Measurements from ENCODE around the gene BIVM. TPM values are rescaled to one million over a fixed set of nuclear protein-coding genes. Genes with fewer than 3 reads are reported as not detected.
A peak's percentile ranks its signal among the peaks of the same experiment; 100 is the strongest.

The BIVM gene
- total RNA-seq, 3 donors from 2014 or later = 15.2 to 29.6 (median 27.2) TPM

DNA sequence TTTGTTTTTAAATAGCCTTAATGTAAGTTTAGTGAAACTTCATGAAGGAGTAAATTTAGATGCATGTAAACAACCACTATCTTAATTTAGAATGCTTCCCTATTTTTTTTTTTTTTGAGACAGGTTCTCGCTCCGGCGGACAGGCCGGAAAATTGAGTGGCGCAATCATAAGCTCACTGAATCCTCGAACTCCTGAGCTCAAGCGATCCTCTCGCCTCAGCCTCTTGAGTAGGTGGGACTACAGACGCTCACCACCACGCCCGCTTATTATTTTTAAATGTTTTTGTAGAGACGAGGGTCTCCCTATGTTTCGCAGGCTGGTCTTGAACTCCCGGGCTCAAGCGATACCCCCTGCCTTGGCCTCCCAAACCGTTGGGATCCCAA, 26.9 kb upstream of the BIVM start:
- H3K36me3 ChIP-seq = no peaks in the 10 kb centered on the region
- H3K27ac ChIP-seq = no peak overlapping the region
- intact Hi-C loops (cut with DNase I; ENCODE audit: low total_unique reads) = no loop called here
- no peaks in the 10 kb centered on the region for H3K27me3 ChIP-seq
- no peak for DNase-seq (ENCODE audit: low spot score in 2 of 2)
- TF ChIP-seq POLR2A (IDR thresholded peaks at IDR 0.05) (no peak), CTCF (IDR thresholded peaks at IDR 0.05) (no peak), POLR2AphosphoS5 (IDR thresholded peaks at IDR 0.05) (no peak)
- H3K4me3 ChIP-seq = no peak overlapping the region
- no peaks in the 10 kb centered on the region for H3K9me3 ChIP-seq
- H3K4me1 ChIP-seq = no peaks in the 10 kb centered on the region

DNA sequence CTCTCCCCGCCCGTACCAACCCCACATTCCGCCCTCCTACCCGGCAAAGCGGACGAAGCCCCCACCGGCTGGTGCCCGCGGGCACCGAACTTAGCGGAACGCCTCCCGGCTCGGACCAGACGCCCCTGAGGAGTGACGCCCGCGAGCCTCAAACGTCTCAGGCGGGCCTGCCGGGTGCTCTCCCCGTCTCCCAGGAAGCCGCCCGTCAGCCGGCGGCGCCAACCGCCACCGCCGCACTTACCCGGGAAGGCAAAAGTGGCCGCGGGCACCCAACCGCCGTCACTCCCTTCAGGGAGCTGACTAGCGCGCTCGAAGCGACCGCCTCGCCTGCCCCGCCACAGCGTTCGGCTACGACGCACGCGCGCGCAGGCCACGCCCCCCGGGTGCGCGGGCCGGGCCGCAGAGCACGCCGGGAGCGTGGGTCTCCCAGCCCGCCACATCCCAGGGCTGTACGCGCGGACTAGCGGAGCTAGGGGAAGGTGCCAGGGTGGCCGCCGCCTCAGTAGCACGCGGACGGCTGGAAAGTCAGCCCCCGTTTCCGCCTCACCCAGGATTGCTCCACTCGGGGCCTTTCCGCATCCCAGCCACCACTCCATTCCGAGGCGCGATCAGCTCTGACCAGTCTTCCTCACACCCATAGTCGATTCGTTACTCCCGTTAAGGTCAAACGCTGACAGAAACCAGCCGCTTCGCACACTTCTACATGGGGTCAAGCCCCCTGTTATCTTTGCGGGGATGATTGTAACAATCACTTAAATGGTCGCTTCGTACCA, 25.3 kb upstream of the BIVM start, which contains the start of gene TEX30:
TEX30 (minus strand) TSS at position 346 of the 773 bp plus-strand sequence. CDS start 3,760 bp downstream, outside the sequence.
- peak; percentile 59 to 71 for DNase-seq (ENCODE audit: low spot score in 2 of 2)
- intact Hi-C loops (cut with DNase I; ENCODE audit: low total_unique reads) = loop anchor here (1.0 kb wide), 1 partner anchor 26 kb away; the partner anchor contains the start of gene BIVM

GRCh38 chr13:102774214-102774568, 24.7 kb upstream of the BIVM start:
- TF ChIP-seq CTCF (IDR thresholded peaks at IDR 0.05) = no peak
- no peak for TF ChIP-seq POLR2AphosphoS5 (IDR thresholded peaks at IDR 0.05)
- Histone ChIP-seq H3K27ac (peak overlapping the region; percentile 87 to 93), H3K4me1 (no peaks in the 10 kb centered on the region), H3K36me3 (no peaks in the 10 kb centered on the region), H3K4me3 (peak overlapping the region; percentile 65 to 76 (median 74)), H3K27me3 (no peaks in the 10 kb centered on the region), H3K9me3 (no peaks in the 10 kb centered on the region)
- intact Hi-C loops (cut with DNase I; ENCODE audit: low total_unique reads) = no loop called here
- DNase-seq (ENCODE audit: low spot score in 2 of 2) = no peak

More for the DNA sequence above, 25.3 kb upstream of the BIVM start, which contains the start of gene TEX30:
- Histone ChIP-seq H3K27ac (peak within 1 kb of the TSS; percentile 87 to 93), H3K27me3 (no peaks in the 10 kb centered on the region), H3K4me1 (no peaks in the 10 kb centered on the region), H3K4me3 (peak within 1 kb of the TSS; percentile 65 to 76 (median 74)), H3K9me3 (no peaks in the 10 kb centered on the region), H3K36me3 (no peaks in the 10 kb centered on the region)
- TF ChIP-seq POLR2A (IDR thresholded peaks at IDR 0.05) = peak; percentile 51
- peak; percentile 59 to 74 (median 63) for TF ChIP-seq POLR2AphosphoS5 (IDR thresholded peaks at IDR 0.05)
- TF ChIP-seq CTCF (IDR thresholded peaks at IDR 0.05) = peak in 1 of 3 donors; percentile 11

- Histone ChIP-seq H3K4me3 (peak overlapping the region in 1 of 3 donors; percentile 76), H3K36me3 (no peaks in the 10 kb centered on the region), H3K27ac (no peak overlapping the region), H3K4me1 (no peaks in the 10 kb centered on the region), H3K27me3 (no peaks in the 10 kb centered on the region), H3K9me3 (no peaks in the 10 kb centered on the region)
- intact Hi-C loops (cut with DNase I; ENCODE audit: low total_unique reads) = no loop called here
- DNase-seq (ENCODE audit: low spot score in 2 of 2) = no peak
- TF ChIP-seq POLR2A (IDR thresholded peaks at IDR 0.05) = no peak
- no peak for TF ChIP-seq POLR2AphosphoS5 (IDR thresholded peaks at IDR 0.05)
- TF ChIP-seq CTCF (IDR thresholded peaks at IDR 0.05) = no peak
These were observed 24.1 kb upstream of the BIVM start for GRCh38 chr13:102774591-102775520.

Measured in breast epithelium (tissue), 4 donors.